Breast epithelium (tissue), 4 donors: ENCODE measurements around the gene CCDC92. TPM values are rescaled to one million over a fixed set of nuclear protein-coding genes. Genes with fewer than 3 reads are reported as not detected.

Source experiments
- DNase-seq, 2 donors: peaks; one replicate each; pipeline ENCODE4 v3.0.0-alpha.2; 2019; ENCODE audit warnings: low spot score in 2 of 2
- H3K27ac ChIP-seq, 2 donors: fragments of 200-600 bp; sonication (generic) in 1 of 2; one replicate each; pipeline ENCODE4 v1.5.1; 2016 to 2019; ENCODE audit warnings: mild to moderate bottlenecking in 1 of 2
- H3K27me3 ChIP-seq, 2 donors: fragments of 200-600 bp; sonication (generic) in 1 of 2; one replicate each; pipeline versions ENCODE4 v1.5.1 to v1.6.0; 2017 to 2019; ENCODE audit warnings: control low read depth in 1 of 2, mild to moderate bottlenecking in 1 of 2
- H3K36me3 ChIP-seq: fragments of 200-600 bp; one replicate; pipeline ENCODE4 v1.5.1; 2019
- H3K4me1 ChIP-seq, 2 donors: fragments of 200-600 bp; sonication (generic); one replicate each; pipeline ENCODE4 v1.5.1; 2016 to 2019; ENCODE audit warnings: control low read depth in 1 of 2
- H3K4me3 ChIP-seq, 3 donors: fragments of 200-600 bp; sonication (generic); 1 replicate in 2 of 3; 2 replicates in 1 of 3; pipeline ENCODE4 v1.5.1; 2016 to 2019; ENCODE audit warnings: mild to moderate bottlenecking in 3 of 3, moderate library complexity in 2 of 3
- H3K9me3 ChIP-seq, 2 donors: fragments of 200-600 bp; sonication (generic) in 1 of 2; one replicate each; pipeline ENCODE4 v1.5.1; 2016 to 2019; ENCODE audit warnings: control low read depth in 1 of 2
- POLR2A ChIP-seq: fragments of 450-650 bp; IDR thresholded peaks from one replicate; pipeline ENCODE4 v1.6.1; 2016; ENCODE audit warnings: antibody characterized with exemption, mild to moderate bottlenecking, moderate library complexity
- POLR2AphosphoS5 ChIP-seq, 3 donors: sonication (generic); formaldehyde crosslinking; IDR thresholded peaks; one replicate each; pipeline ENCODE4 v1.6.1; 2017; ENCODE audit warnings: antibody characterized with exemption in 3 of 3
- intact Hi-C: fragments of 100-400 bp; cut with DNase I; formaldehyde crosslinking; loops from one replicate; pipeline ENCODE4 v1.15.1; 2023; ENCODE audit warnings: low total_unique reads
- total RNA-seq, 3 donors: library from RNA; depleted of rRNA; stranded (reverse); fragments of >200 nt; gene quantifications; one replicate each; pipeline ENCODE4 v1.1.0, GENCODE V29; 2016
- TF ChIP-seq, protein P1 (sequence below), 3 donors: fragments of 450-650 bp; IDR thresholded peaks; one replicate each; pipeline ENCODE4 v1.5.1; 2016 to 2017; ENCODE audit warnings: antibody characterized with exemption in 3 of 3, mild to moderate bottlenecking in 3 of 3, moderate library complexity in 3 of 3

CCDC92 gene
- total RNA-seq, 3 donors from 2014 or later: 17.4 to 40.0 (median 24.6) TPM

DNA sequence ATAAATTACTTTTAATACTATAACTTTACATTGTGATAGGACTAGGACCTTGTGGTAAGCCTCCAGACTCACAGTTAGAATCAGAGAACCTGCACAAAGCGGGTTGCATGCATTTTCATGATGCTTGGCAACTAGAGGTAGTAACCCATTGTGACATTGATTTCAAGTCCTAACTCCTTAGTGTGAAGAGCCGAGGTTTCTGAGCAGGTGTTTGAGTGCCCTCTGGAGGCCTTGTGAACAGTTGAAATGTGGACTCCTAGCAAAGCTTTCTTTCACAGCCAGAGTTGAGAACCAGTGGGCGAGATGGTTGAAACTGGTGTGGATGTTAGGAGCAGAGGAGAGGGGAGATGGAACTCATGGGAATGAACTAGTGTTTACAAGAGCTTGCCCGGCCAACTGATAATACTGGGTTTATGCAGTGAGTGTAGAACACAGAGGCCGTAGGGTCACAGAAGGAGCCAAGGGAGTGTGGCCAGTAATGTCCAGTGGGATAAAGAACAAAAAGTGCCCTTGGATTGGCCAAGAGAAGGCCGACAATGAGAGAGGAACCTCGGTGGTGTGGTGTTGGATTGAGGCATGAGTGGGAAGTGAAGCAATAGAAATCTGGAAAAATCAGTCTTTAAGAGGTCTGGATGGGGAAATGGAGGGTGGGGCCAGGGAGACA, 11.3 kb upstream of the CCDC92 start:
- H3K27ac ChIP-seq: peak overlapping the region; percentile 9 to 54
- TF ChIP-seq, protein P1, sequence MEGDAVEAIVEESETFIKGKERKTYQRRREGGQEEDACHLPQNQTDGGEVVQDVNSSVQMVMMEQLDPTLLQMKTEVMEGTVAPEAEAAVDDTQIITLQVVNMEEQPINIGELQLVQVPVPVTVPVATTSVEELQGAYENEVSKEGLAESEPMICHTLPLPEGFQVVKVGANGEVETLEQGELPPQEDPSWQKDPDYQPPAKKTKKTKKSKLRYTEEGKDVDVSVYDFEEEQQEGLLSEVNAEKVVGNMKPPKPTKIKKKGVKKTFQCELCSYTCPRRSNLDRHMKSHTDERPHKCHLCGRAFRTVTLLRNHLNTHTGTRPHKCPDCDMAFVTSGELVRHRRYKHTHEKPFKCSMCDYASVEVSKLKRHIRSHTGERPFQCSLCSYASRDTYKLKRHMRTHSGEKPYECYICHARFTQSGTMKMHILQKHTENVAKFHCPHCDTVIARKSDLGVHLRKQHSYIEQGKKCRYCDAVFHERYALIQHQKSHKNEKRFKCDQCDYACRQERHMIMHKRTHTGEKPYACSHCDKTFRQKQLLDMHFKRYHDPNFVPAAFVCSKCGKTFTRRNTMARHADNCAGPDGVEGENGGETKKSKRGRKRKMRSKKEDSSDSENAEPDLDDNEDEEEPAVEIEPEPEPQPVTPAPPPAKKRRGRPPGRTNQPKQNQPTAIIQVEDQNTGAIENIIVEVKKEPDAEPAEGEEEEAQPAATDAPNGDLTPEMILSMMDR (IDR thresholded peaks at IDR 0.05): peak in 1 of 3 donors; percentile 53
- TF ChIP-seq POLR2AphosphoS5 (IDR thresholded peaks at IDR 0.05) (peak in 1 of 3 donors; percentile 54), POLR2A (no peak)
- no peaks in the 10 kb centered on the region for H3K27me3 ChIP-seq
- H3K36me3 ChIP-seq: no peaks in the 10 kb centered on the region
- no peaks in the 10 kb centered on the region for H3K4me1 ChIP-seq
- no peak for DNase-seq
- H3K4me3 ChIP-seq: no peak overlapping the region
- intact Hi-C loops: no loop called here
- no peaks in the 10 kb centered on the region for H3K9me3 ChIP-seq

GRCh38 chr12:123982269-123982668, 9.6 kb upstream of the CCDC92 start:
- no peak for DNase-seq
- no peaks in the 10 kb centered on the region for H3K9me3 ChIP-seq
- no peak overlapping the region for H3K27ac ChIP-seq
- TF ChIP-seq POLR2AphosphoS5 (IDR thresholded peaks at IDR 0.05) (no peak), POLR2A (no peak)
- TF ChIP-seq, protein P1 (IDR thresholded peaks at IDR 0.05): no peak
- H3K36me3 ChIP-seq: no peaks in the 10 kb centered on the region
- intact Hi-C loops: no loop called here
- no peaks in the 10 kb centered on the region for H3K27me3 ChIP-seq
- no peaks in the 10 kb centered on the region for H3K4me1 ChIP-seq
- H3K4me3 ChIP-seq: no peak overlapping the region

GRCh38 chr12:123979566-123979965, 6.9 kb upstream of the CCDC92 start:
- TF ChIP-seq POLR2AphosphoS5 (IDR thresholded peaks at IDR 0.05): no peak
- no peak for TF ChIP-seq POLR2A
- TF ChIP-seq, protein P1 (IDR thresholded peaks at IDR 0.05): no peak
- no peaks in the 10 kb centered on the region for H3K36me3 ChIP-seq
- H3K4me3 ChIP-seq: no peak overlapping the region
- H3K27me3 ChIP-seq: no peaks in the 10 kb centered on the region
- DNase-seq: no peak
- H3K9me3 ChIP-seq: no peaks in the 10 kb centered on the region
- intact Hi-C loops: no loop called here
- H3K27ac ChIP-seq: no peak overlapping the region
- H3K4me1 ChIP-seq: no peaks in the 10 kb centered on the region

DNA sequence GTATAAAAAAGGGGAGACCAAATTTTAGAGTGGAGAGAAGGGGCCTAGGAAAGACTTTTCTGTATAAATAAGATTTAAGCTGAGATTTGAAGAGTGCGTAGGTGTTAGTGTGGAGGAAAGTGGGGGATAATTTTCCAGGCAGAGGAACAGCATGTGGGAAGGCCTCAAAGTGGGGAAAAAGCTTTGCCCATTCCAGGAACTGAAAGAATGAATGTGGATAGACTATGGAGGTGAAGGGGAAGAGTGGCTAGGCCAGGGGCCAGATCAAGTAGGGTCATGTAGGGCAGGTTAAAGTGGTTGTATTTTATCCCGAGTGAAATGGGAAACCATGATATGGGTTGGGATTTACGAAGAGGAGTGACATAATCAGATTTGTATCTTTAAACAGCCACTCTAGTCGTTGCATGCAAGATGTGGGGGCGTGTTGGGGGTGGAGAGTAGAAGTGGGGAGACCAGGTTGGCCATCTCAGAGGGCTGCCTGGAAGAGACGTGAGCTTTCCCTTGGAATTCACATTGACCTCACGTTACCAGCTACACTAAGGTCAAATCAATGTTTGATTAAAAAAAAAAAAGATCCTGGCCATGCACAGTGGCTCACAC, 3.7 kb upstream of the CCDC92 start:
- intact Hi-C loops: no loop called here
- H3K27ac ChIP-seq: no peak overlapping the region
- no peaks in the 10 kb centered on the region for H3K9me3 ChIP-seq
- DNase-seq: no peak
- H3K4me1 ChIP-seq: no peaks in the 10 kb centered on the region
- H3K4me3 ChIP-seq: no peak overlapping the region
- TF ChIP-seq, protein P1 (IDR thresholded peaks at IDR 0.05): no peak
- TF ChIP-seq POLR2AphosphoS5 (IDR thresholded peaks at IDR 0.05): no peak
- no peak for TF ChIP-seq POLR2A
- no peaks in the 10 kb centered on the region for H3K36me3 ChIP-seq
- no peaks in the 10 kb centered on the region for H3K27me3 ChIP-seq

DNA sequence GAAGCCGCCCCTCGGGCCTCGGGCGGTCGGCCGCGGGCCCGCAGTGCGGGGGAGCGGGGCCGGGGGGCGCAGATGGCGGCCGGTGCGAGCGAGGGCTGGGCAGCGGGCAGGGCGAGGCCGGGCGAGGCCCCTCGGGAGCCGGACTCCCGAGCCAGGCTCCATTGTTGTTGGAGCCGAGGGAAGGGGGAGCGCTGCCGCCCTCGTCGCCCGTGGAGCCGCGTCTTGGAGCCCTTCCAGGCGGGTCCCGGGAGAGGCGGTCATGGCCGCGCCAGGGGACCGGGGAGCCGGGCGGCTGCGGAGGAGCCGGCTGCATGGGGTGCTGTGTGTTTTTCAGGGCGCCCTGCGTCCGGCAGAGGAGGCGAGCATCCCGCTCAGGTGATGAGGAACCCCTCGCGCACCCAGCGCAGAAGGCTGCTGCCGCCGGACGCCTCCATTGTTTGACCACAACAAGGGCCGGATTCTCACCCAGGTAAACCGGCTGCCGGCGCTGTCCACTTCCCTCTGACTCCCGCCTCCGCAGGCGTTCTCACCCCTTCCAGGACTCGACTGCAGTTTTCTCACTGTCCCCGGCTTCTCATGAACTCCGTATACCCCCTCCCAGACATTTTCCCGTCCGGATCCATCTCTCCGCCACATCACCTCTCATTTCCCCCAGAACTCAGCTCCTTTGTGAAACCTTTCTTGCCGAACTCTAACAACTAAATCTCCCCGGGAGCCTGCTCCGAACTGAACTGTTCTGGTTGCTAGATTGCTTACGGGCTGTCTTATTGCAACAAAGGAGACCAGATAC, 1.1 kb upstream of the CCDC92 start:
- TF ChIP-seq, protein P1 (IDR thresholded peaks at IDR 0.05): no peak
- TF ChIP-seq POLR2AphosphoS5 (IDR thresholded peaks at IDR 0.05) (no peak), POLR2A (no peak)
- H3K4me1 ChIP-seq: no peaks in the 10 kb centered on the region
- intact Hi-C loops: no loop called here
- H3K4me3 ChIP-seq: peak overlapping the region; percentile 87 to 95 (median 95)
- DNase-seq: peak; percentile 21 to 55
- H3K36me3 ChIP-seq: no peaks in the 10 kb centered on the region
- H3K9me3 ChIP-seq: no peaks in the 10 kb centered on the region
- peak overlapping the region; percentile 94 to 98 for H3K27ac ChIP-seq
- no peaks in the 10 kb centered on the region for H3K27me3 ChIP-seq
